Bronchial epithelial cell (primary cell): Measurements from ENCODE around the gene ZNF638. TPM values are rescaled to one million over a fixed set of nuclear protein-coding genes. Genes with fewer than 3 reads are reported as not detected.
A peak's percentile ranks its signal among the peaks of the same experiment; 100 is the strongest.
"Not testable (repeated sequence)": the region's sequence is repeated elsewhere in the genome, so short reads cannot be mapped to it uniquely, and the experiment has no call there.

Experiments used
- DNase-seq: peaks from one replicate; pipeline ENCODE4 v3.0.0-alpha.2; 2010; ENCODE audit warnings: low read depth
- FAIRE-seq: peaks from 2 replicates; lab custom pipeline; 2011; peaks lifted over from hg19 to GRCh38; lab: Jason Lieb, UNC
- H3K27me3 ChIP-seq: 2 replicates; pipeline ENCODE4 v1.5.1; 2011; ENCODE audit warnings: low read length; ENCODE audit not compliant: control insufficient read depth, insufficient read depth
- H3K36me3 ChIP-seq: 2 replicates; pipeline ENCODE4 v1.5.1; 2011; ENCODE audit warnings: low read length; ENCODE audit not compliant: control insufficient read depth, insufficient read depth
- H3K4me3 ChIP-seq: 2 replicates; pipeline ENCODE4 v1.5.1; 2011; ENCODE audit warnings: mild to moderate bottlenecking, low read depth, low read length, control low read depth
- CTCF ChIP-seq: IDR thresholded peaks from 2 replicates; pipeline ENCODE4 v1.5.1; 2011; ENCODE audit warnings: mild to moderate bottlenecking, moderate library complexity, low read length, control low read depth, inconsistent platforms; ENCODE audit not compliant: insufficient read depth, severe bottlenecking
- total RNA-seq: library from RNA; depleted of rRNA; stranded (reverse); fragments of >200 nt; gene quantifications from 2 replicates; pipeline ENCODE4 v1.2.1, GENCODE V29; 2014

ZNF638 gene
- total RNA-seq, 1 donor from 2014 or later = 86.9 TPM

- Histone ChIP-seq H3K4me3 (no peak overlapping the region), H3K27me3 (no peaks in the 10 kb centered on the region), H3K36me3 (peaks cover 7% of the 10 kb centered on the region)
- no peak for DNase-seq
- no peak for TF ChIP-seq CTCF
- FAIRE-seq = no peak
Measured at GRCh38 chr2:71422786-71423185, 91.2 kb downstream of the ZNF638 start.

- no peak for FAIRE-seq
- no peak for DNase-seq
- H3K27me3 ChIP-seq = no peaks in the 10 kb centered on the region
- no peak overlapping the region for H3K4me3 ChIP-seq
- H3K36me3 ChIP-seq = peaks cover 8% of the 10 kb centered on the region
- TF ChIP-seq CTCF = no peak
Measured at GRCh38 chr2:71423817-71424420, 92.3 kb downstream of the ZNF638 start.

GRCh38 chr2:71426721-71427120 lies 95.1 kb downstream of the ZNF638 start:
- FAIRE-seq = no peak
- DNase-seq = peak; percentile 8
- Histone ChIP-seq H3K36me3 (peaks cover 10% of the 10 kb centered on the region), H3K4me3 (no peak overlapping the region), H3K27me3 (no peaks in the 10 kb centered on the region)
- no peak for TF ChIP-seq CTCF

GRCh38 chr2:71428472-71429383 lies 97.1 kb downstream of the ZNF638 start:
- H3K4me3 ChIP-seq = no peak overlapping the region
- DNase-seq (no peak), FAIRE-seq (no peak)
- no peak for TF ChIP-seq CTCF
- H3K36me3 ChIP-seq = peaks cover 18% of the 10 kb centered on the region
- H3K27me3 ChIP-seq = no peaks in the 10 kb centered on the region

GRCh38 chr2:71445142-71445541 lies 113.6 kb downstream of the ZNF638 start:
- not testable (repeated sequence) for H3K36me3 ChIP-seq, DNase-seq, H3K4me3 ChIP-seq, FAIRE-seq, H3K27me3 ChIP-seq

GRCh38 chr2:71446505-71446904 lies 114.9 kb downstream of the ZNF638 start:
- FAIRE-seq (no peak), DNase-seq (no peak)
- Histone ChIP-seq H3K36me3 (no peaks in the 10 kb centered on the region), H3K4me3 (no peak overlapping the region), H3K27me3 (no peaks in the 10 kb centered on the region)
- TF ChIP-seq CTCF = no peak
